ENCODE results near the gene SPOCK1. TPM values are rescaled to one million over a fixed set of nuclear protein-coding genes. Genes with fewer than 3 reads are reported as not detected.

SPOCK1 gene
- total RNA-seq, 1 donor from 2014 or later: 900 TPM

GRCh38 chr5:137228816-137229215 lies 270.3 kb downstream of the SPOCK1 start:
- H3K9me3 Mint-ChIP-seq (ENCODE audit: unreplicated experiment): no peaks in the 10 kb centered on the region
- peaks cover 1% of the 10 kb centered on the region for H3K4me1 Mint-ChIP-seq (ENCODE audit: unreplicated experiment)
- no peak for TF ChIP-seq CTCF (IDR thresholded peaks at IDR 0.05)
- H3K36me3 Mint-ChIP-seq (ENCODE audit: unreplicated experiment): no peaks in the 10 kb centered on the region
- DNase-seq (ENCODE audit: extremely low spot score, unreplicated experiment): no peak
- no peak overlapping the region for H3K27ac Mint-ChIP-seq (ENCODE audit: unreplicated experiment)
- H3K4me3 Mint-ChIP-seq (ENCODE audit: unreplicated experiment): no peak overlapping the region
- H3K27me3 Mint-ChIP-seq (ENCODE audit: unreplicated experiment): no peaks in the 10 kb centered on the region

GRCh38 chr5:137226081-137226480 lies 273.0 kb downstream of the SPOCK1 start:
- no peak overlapping the region for H3K4me3 Mint-ChIP-seq (ENCODE audit: unreplicated experiment)
- H3K27ac Mint-ChIP-seq (ENCODE audit: unreplicated experiment): no peak overlapping the region
- H3K9me3 Mint-ChIP-seq (ENCODE audit: unreplicated experiment): no peaks in the 10 kb centered on the region
- H3K4me1 Mint-ChIP-seq (ENCODE audit: unreplicated experiment): no peaks in the 10 kb centered on the region
- H3K36me3 Mint-ChIP-seq (ENCODE audit: unreplicated experiment): no peaks in the 10 kb centered on the region
- no peak for DNase-seq (ENCODE audit: extremely low spot score, unreplicated experiment)
- TF ChIP-seq CTCF (IDR thresholded peaks at IDR 0.05): no peak
- no peaks in the 10 kb centered on the region for H3K27me3 Mint-ChIP-seq (ENCODE audit: unreplicated experiment)

- no peaks in the 10 kb centered on the region for H3K36me3 Mint-ChIP-seq (ENCODE audit: unreplicated experiment)
- H3K4me3 Mint-ChIP-seq (ENCODE audit: unreplicated experiment): no peak overlapping the region
- H3K27ac Mint-ChIP-seq (ENCODE audit: unreplicated experiment): no peak overlapping the region
- H3K27me3 Mint-ChIP-seq (ENCODE audit: unreplicated experiment): no peaks in the 10 kb centered on the region
- peaks cover under 1% of the 10 kb centered on the region for H3K4me1 Mint-ChIP-seq (ENCODE audit: unreplicated experiment)
- TF ChIP-seq CTCF (IDR thresholded peaks at IDR 0.05): no peak
- no peak for DNase-seq (ENCODE audit: extremely low spot score, unreplicated experiment)
- no peaks in the 10 kb centered on the region for H3K9me3 Mint-ChIP-seq (ENCODE audit: unreplicated experiment)
Measured at GRCh38 chr5:137223324-137224295, 275.5 kb downstream of the SPOCK1 start.

GRCh38 chr5:137221943-137222342 lies 277.2 kb downstream of the SPOCK1 start:
- Mint-ChIP-seq H3K4me3 (ENCODE audit: unreplicated experiment) (no peak overlapping the region), H3K27ac (ENCODE audit: unreplicated experiment) (no peak overlapping the region), H3K36me3 (ENCODE audit: unreplicated experiment) (no peaks in the 10 kb centered on the region), H3K27me3 (ENCODE audit: unreplicated experiment) (no peaks in the 10 kb centered on the region), H3K9me3 (ENCODE audit: unreplicated experiment) (no peaks in the 10 kb centered on the region), H3K4me1 (ENCODE audit: unreplicated experiment) (peaks cover 6% of the 10 kb centered on the region)
- no peak for TF ChIP-seq CTCF (IDR thresholded peaks at IDR 0.05)
- DNase-seq (ENCODE audit: extremely low spot score, unreplicated experiment): no peak

GRCh38 chr5:137220523-137220927 lies 278.6 kb downstream of the SPOCK1 start:
- Mint-ChIP-seq H3K9me3 (ENCODE audit: unreplicated experiment) (no peaks in the 10 kb centered on the region), H3K27me3 (ENCODE audit: unreplicated experiment) (no peaks in the 10 kb centered on the region), H3K4me1 (ENCODE audit: unreplicated experiment) (peaks cover 14% of the 10 kb centered on the region), H3K27ac (ENCODE audit: unreplicated experiment) (no peak overlapping the region), H3K4me3 (ENCODE audit: unreplicated experiment) (no peak overlapping the region), H3K36me3 (ENCODE audit: unreplicated experiment) (no peaks in the 10 kb centered on the region)
- peak; percentile 48 for TF ChIP-seq CTCF (IDR thresholded peaks at IDR 0.05)
- DNase-seq (ENCODE audit: extremely low spot score, unreplicated experiment): no peak

Data from osteocyte (in vitro differentiated cells).